HepG2 (cell line): Measurements from ENCODE around the gene F7. TPM values are rescaled to one million over a fixed set of nuclear protein-coding genes. Genes with fewer than 3 reads are reported as not detected.
A peak's percentile ranks its signal among the peaks of the same experiment; 100 is the strongest.

Experiments
- ADNP ChIP-seq: sonication (generic); formaldehyde crosslinking; IDR thresholded peaks from 2 replicates; pipeline ENCODE4 v1.4.0; 2020; ENCODE audit warnings: missing genetic modification reagents
- CBX2 ChIP-seq, 2 experiments: fragments of 200-600 bp in 1 of 2; sonication (generic); formaldehyde crosslinking in 1 of 2; IDR thresholded peaks; 2 replicates each; pipeline versions ENCODE4 v1.7.0 to v1.8.1; 2018 to 2022; ENCODE audit warnings: low read depth in 2 of 2, low read length in 1 of 2, mild to moderate bottlenecking in 1 of 2, missing genetic modification reagents in 1 of 2
- NBN ChIP-seq: fragments of 450-650 bp; conservative IDR thresholded peaks from 2 replicates; pipeline ENCODE4 v1.6.1; 2017
- RFX3 ChIP-seq: IDR thresholded peaks from 2 replicates; pipeline ENCODE4 v1.6.1; 2016; ENCODE audit warnings: missing biosample characterization, missing genetic modification reagents
- ZNF44 ChIP-seq: sonication (generic); formaldehyde crosslinking; IDR thresholded peaks from 2 replicates; pipeline ENCODE4 v1.5.1; 2020; ENCODE audit warnings: mild to moderate bottlenecking, missing genetic modification reagents
- ZNF460 ChIP-seq: sonication (generic); formaldehyde crosslinking; IDR thresholded peaks from 2 replicates; pipeline ENCODE4 v1.5.1; 2020; ENCODE audit warnings: missing genetic modification reagents, mild to moderate bottlenecking, borderline replicate concordance
- polyA plus RNA-seq, 8 experiments: library from polyadenylated mRNA; depleted of rRNA in 3 of 8; stranded (reverse) in 7 of 8; unstranded in 1 of 8; fragments of >200 nt; fragmentation: Illumina TruSeq in 4 of 8; extraction: Trizol in 4 of 8; gene quantifications; 2 replicates each; pipeline versions ENCODE4 v1.2.1 to v1.2.3, GENCODE V29; 2011 to 2016; ENCODE audit warnings: low read depth in 4 of 8, missing spikeins in 1 of 8, mixed read lengths in 1 of 8; ENCODE audit not compliant: insufficient read depth in 1 of 8
- total RNA-seq, 5 experiments: library from RNA; depleted of rRNA; stranded (reverse); fragments of >200 nt; fragmentation: Illumina TruSeq; extraction: Trizol; gene quantifications; 2 replicates each; pipeline ENCODE4 v1.2.3, GENCODE V29; 2016; ENCODE audit warnings: low read depth in 1 of 5
- TF ChIP-seq, protein P1 (sequence below): sonication (generic); formaldehyde crosslinking; IDR thresholded peaks from 2 replicates; pipeline ENCODE4 v1.4.0; 2020; ENCODE audit warnings: mild to moderate bottlenecking, missing genetic modification reagents
- TF ChIP-seq, protein P2 (sequence below), 2 experiments: sonication (generic) in 1 of 2; formaldehyde crosslinking in 1 of 2; IDR thresholded peaks; 2 replicates each; pipeline versions ENCODE4 v1.4.0 to v1.6.1; 2018 to 2020; ENCODE audit warnings: missing genetic modification reagents in 2 of 2, borderline replicate concordance in 1 of 2, low read depth in 1 of 2, mild to moderate bottlenecking in 1 of 2, missing biosample characterization in 1 of 2
- TF ChIP-seq, protein P3 (sequence below): sonication (generic); formaldehyde crosslinking; IDR thresholded peaks from 2 replicates; pipeline ENCODE4 v1.5.1; 2020; ENCODE audit warnings: missing genetic modification reagents, mild to moderate bottlenecking, borderline replicate concordance
- TF ChIP-seq, protein P4 (sequence below): sonication (generic); formaldehyde crosslinking; IDR thresholded peaks from 2 replicates; pipeline ENCODE4 v1.4.0; 2020; ENCODE audit warnings: missing genetic modification reagents, mild to moderate bottlenecking, borderline replicate concordance
- TF ChIP-seq, protein P5 (sequence below): sonication (generic); formaldehyde crosslinking; IDR thresholded peaks from 2 replicates; pipeline ENCODE4 v1.4.0; 2020; ENCODE audit warnings: missing genetic modification reagents

The F7 gene
- total and polyA plus RNA-seq, 2 of the 13 experiments (the other 11 are each of a cell fraction or from before 2014, with no cell fraction given) = 12.6 to 26.5 TPM

DNA sequence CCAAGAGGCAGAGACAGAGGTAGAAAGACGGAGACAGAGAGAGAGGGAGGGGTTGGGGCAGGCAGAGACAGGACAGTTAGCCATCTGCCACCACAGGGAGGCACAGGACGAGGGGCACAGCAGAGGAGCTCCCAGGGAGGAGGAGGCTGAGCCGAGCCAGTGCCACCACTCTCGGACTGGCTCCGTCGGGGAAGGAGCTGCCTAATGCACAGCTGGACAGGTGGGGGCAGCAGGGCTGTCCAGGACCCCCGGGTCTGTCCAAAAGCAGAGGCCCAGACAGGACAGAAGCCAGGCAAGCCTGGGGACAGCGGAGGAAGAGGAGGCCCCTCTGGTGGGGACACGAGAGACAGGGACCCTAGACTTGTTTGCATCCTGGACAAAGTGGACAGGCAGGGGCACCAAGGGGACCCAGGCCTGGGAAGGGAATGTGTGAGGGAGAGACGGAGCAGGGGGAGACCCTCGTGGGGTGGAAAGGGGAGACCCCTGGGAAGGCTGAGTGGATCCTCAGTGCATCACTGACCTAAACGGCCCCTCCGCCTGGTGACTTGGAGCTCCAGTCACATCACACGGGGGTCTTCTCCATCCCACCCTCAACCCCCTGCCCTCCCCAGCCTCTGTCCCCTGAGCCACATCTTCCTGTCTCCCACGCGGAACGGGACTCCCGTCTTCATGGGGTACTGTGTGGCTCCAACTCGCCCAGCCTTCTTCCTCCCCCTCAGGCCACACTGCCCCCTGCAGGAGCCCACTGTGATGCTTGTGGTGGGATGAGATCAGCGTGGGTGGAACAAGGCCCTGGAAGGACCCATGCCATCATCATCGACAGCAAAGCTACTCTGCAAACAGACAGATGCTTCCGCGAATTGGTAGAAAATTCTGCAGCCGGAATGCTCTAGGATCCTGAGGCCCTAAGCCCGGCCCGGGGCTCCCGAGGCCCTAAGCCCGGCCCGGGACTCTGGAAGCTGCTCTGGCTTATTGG lies 17.9 kb downstream of the F7 start (continued):
- TF ChIP-seq, protein P1, sequence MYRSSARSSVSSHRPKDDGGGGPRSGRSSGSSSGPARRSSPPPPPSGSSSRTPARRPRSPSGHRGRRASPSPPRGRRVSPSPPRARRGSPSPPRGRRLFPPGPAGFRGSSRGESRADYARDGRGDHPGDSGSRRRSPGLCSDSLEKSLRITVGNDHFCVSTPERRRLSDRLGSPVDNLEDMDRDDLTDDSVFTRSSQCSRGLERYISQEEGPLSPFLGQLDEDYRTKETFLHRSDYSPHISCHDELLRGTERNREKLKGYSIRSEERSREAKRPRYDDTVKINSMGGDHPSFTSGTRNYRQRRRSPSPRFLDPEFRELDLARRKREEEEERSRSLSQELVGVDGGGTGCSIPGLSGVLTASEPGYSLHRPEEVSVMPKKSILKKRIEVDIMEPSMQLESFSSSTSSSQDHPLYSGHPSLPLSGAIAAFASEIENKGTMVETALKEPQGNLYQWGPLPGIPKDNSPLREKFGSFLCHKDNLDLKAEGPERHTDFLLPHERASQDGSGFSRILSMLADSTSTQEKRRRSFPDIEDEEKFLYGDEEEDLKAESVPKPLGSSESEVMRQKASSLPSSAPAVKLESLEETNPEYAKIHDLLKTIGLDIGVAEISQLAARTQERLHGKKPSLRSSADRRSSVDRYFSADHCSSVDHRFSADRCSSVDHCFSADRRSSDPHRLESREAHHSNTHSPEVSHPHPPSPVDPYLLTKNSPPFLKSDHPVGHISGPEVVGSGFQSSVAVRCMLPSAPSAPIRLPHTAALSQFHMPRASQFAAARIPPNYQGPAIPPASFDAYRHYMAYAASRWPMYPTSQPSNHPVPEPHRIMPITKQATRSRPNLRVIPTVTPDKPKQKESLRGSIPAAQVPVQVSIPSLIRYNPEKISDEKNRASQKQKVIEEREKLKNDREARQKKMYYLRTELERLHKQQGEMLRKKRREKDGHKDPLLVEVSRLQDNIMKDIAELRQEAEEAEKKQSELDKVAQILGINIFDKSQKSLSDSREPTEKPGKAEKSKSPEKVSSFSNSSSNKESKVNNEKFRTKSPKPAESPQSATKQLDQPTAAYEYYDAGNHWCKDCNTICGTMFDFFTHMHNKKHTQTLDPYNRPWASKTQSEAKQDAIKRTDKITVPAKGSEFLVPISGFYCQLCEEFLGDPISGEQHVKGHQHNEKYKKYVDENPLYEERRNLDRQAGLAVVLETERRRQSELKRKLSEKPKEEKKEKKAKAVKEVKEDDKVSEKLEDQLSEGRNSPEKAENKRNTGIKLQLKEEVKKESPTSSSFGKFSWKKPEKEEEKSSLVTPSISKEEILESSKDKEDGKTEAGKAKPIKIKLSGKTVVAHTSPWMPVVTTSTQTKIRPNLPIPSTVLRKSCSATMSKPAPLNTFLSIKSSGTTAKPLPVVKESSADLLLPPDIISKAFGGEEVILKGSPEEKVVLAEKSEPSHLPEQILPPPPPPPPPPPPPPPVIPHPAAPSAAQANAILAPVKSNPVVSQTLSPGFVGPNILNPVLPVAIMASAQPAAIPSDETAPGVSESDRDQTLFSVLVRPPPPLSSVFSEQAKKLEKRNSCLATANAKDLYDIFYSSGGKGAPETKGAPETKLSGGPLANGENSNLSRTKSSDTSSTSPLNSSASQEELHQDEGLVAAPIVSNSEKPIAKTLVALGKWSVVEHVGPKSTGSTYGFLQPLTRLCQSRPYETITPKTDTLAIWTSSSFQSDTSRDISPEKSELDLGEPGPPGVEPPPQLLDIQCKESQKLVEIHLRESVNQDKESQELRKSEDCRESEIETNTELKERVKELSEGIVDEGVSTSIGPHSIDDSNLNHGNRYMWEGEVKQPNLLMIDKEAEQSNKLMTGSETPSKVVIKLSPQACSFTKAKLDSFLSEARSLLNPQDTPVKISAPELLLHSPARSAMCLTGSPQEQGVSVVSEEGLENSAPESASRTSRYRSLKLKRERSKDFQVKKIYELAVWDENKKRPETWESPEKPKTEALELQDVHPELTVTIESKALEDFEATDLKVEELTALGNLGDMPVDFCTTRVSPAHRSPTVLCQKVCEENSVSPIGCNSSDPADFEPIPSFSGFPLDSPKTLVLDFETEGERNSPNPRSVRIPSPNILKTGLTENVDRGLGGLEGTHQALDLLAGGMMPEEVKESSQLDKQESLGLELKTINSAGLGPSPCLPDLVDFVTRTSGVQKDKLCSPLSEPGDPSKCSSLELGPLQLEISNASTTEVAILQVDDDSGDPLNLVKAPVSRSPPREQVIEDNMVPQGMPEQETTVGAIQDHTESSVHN (CRISPR knock-in tag) = no peak
- TF ChIP-seq RFX3 (no peak), ADNP (CRISPR knock-in tag) (no peak), NBN (no peak), CBX2 (IDR thresholded peaks at IDR 0.05; ENCODE audit: low read depth, low read length) (no peak), CBX2 (CRISPR knock-in tag; IDR thresholded peaks at IDR 0.05; ENCODE audit: low read depth) (no peak), ZNF44 (CRISPR knock-in tag) (no peak), ZNF460 (CRISPR knock-in tag) (no peak)
- TF ChIP-seq, protein P2, sequence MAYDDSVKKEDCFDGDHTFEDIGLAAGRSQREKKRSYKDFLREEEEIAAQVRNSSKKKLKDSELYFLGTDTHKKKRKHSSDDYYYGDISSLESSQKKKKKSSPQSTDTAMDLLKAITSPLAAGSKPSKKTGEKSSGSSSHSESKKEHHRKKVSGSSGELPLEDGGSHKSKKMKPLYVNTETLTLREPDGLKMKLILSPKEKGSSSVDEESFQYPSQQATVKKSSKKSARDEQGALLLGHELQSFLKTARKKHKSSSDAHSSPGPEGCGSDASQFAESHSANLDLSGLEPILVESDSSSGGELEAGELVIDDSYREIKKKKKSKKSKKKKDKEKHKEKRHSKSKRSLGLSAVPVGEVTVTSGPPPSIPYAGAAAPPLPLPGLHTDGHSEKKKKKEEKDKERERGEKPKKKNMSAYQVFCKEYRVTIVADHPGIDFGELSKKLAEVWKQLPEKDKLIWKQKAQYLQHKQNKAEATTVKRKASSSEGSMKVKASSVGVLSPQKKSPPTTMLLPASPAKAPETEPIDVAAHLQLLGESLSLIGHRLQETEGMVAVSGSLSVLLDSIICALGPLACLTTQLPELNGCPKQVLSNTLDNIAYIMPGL (CRISPR knock-in tag; IDR thresholded peaks at IDR 0.05; ENCODE audit: borderline replicate concordance in 1 of 2, low read depth in 1 of 2) = peak; percentile 68 to 85
- TF ChIP-seq, protein P3, sequence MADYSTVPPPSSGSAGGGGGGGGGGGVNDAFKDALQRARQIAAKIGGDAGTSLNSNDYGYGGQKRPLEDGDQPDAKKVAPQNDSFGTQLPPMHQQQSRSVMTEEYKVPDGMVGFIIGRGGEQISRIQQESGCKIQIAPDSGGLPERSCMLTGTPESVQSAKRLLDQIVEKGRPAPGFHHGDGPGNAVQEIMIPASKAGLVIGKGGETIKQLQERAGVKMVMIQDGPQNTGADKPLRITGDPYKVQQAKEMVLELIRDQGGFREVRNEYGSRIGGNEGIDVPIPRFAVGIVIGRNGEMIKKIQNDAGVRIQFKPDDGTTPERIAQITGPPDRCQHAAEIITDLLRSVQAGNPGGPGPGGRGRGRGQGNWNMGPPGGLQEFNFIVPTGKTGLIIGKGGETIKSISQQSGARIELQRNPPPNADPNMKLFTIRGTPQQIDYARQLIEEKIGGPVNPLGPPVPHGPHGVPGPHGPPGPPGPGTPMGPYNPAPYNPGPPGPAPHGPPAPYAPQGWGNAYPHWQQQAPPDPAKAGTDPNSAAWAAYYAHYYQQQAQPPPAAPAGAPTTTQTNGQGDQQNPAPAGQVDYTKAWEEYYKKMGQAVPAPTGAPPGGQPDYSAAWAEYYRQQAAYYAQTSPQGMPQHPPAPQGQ (CRISPR knock-in tag) = no peak
- TF ChIP-seq, protein P4, sequence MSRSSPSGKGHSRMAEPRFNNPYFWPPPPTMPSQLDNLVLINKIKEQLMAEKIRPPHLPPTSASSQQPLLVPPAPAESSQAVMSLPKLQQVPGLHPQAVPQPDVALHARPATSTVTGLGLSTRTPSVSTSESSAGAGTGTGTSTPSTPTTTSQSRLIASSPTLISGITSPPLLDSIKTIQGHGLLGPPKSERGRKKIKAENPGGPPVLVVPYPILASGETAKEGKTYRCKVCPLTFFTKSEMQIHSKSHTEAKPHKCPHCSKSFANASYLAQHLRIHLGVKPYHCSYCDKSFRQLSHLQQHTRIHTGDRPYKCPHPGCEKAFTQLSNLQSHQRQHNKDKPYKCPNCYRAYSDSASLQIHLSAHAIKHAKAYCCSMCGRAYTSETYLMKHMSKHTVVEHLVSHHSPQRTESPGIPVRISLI (CRISPR knock-in tag) = no peak
- TF ChIP-seq, protein P5, sequence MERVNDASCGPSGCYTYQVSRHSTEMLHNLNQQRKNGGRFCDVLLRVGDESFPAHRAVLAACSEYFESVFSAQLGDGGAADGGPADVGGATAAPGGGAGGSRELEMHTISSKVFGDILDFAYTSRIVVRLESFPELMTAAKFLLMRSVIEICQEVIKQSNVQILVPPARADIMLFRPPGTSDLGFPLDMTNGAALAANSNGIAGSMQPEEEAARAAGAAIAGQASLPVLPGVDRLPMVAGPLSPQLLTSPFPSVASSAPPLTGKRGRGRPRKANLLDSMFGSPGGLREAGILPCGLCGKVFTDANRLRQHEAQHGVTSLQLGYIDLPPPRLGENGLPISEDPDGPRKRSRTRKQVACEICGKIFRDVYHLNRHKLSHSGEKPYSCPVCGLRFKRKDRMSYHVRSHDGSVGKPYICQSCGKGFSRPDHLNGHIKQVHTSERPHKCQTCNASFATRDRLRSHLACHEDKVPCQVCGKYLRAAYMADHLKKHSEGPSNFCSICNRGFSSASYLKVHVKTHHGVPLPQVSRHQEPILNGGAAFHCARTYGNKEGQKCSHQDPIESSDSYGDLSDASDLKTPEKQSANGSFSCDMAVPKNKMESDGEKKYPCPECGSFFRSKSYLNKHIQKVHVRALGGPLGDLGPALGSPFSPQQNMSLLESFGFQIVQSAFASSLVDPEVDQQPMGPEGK (CRISPR knock-in tag) = 0 out of 2 replicates have a peak, but pooled peaks have one; percentile 16
